ENCODE measurements around the gene NTRK2. TPM values are rescaled to one million over a fixed set of nuclear protein-coding genes. Genes with fewer than 3 reads are reported as not detected.

NTRK2 gene
- total RNA-seq, 1 experiment from 2014 or later = not detected

DNA sequence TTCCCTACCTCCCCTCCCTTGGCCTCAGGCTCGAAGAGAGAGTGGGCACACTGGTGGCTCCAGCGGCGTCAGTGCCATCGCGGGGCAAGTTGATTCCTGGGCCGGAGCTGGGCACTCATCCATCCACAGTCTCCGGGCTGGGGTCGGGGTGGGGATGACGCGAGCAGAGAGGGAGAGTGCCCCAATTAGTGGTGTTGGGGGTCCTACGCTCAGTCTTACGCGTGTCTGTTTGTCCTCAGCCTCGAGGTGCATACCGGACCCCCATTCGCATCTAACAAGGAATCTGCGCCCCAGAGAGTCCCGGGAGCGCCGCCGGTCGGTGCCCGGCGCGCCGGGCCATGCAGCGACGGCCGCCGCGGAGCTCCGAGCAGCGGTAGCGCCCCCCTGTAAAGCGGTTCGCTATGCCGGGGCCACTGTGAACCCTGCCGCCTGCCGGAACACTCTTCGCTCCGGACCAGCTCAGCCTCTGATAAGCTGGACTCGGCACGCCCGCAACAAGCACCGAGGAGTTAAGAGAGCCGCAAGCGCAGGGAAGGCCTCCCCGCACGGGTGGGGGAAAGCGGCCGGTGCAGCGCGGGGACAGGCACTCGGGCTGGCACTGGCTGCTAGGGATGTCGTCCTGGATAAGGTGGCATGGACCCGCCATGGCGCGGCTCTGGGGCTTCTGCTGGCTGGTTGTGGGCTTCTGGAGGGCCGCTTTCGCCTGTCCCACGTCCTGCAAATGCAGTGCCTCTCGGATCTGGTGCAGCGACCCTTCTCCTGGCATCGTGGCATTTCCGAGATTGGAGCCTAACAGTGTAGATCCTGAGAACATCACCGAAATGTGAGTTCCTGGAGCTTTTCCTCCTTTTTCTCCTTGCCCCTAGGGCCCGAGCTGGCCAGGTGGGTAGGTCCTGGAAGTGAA is 861 bp downstream of the NTRK2 start:
- DNase-seq = peak; percentile 87
- Histone ChIP-seq H3K36me3 (replicated peaks; ENCODE audit: control insufficient read depth, insufficient read depth, low read length) (no peaks in the 10 kb centered on the region), H3K27me3 (ENCODE audit: control insufficient read depth, insufficient read depth, low read length) (peaks cover 52% of the 10 kb centered on the region), H3K4me3 (ENCODE audit: insufficient read depth, low read depth, low read length) (peak overlapping the region; percentile 36)

DNA sequence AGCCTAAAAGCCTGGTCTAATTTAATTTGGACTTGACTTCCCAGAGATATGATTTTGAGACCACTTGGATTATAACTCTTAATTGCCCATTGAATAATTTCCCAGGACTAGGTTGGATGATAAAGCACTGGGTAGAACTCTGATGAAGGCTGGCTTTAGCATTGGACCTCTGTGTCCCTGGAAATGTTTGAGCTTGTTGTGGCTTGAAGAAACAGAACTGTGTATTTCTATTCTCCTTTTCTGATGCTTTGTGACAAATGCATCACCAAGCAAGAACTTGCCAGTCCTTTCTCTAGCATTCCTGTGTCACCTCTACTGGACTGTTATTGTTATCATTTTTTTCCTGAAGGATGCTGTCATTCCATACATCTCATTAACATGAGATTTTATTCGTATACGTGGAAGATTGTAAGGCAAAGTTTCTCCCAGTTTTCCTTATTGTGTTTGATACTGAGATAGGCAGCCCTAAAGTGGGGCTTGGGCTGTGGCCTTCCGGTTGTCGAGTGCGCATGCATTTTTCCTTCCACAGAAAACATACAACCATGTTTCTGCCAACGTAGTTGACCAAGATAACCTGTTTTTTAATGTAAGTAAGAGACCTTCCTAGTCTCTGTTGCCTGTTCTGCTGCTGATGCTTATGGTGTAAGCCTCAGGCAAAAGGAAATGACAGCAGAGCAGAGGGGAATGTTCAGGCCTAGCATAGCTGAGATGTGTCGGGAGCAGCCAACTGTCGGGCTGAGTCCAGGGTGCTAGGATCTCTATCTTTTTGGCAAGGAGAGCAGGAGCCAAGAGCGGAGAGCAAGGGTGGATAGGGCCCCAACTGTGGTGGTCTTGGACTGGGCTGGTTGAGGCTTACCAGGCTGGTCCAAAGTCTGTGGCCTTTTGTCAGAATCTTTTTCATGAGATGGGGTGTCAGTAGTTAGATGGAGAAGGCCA is 2.3 kb downstream of the NTRK2 start:
- no peak overlapping the region for H3K4me3 ChIP-seq (ENCODE audit: insufficient read depth, low read depth, low read length)
- no peaks in the 10 kb centered on the region for H3K36me3 ChIP-seq (replicated peaks; ENCODE audit: control insufficient read depth, insufficient read depth, low read length)
- peaks cover 52% of the 10 kb centered on the region for H3K27me3 ChIP-seq (ENCODE audit: control insufficient read depth, insufficient read depth, low read length)
- DNase-seq = no peak

DNA sequence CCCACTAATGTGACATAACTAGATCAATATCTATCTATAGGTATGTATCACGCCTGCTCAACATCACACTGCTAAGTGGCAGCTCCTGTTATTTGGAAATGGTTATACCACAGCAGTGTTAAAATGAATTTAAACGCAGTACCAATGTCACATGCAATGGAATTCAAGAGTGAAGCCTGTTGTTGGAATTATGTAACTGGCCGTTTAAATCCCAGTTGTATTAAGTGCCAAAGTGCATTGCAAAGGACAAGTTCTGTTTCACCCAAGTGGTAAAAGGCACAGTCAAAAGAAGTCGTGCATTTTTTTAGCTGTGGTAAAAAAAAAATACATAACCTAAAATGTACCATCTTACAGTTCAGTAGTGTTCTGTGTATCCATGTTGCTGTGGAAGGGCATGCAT is 4.3 kb downstream of the NTRK2 start:
- Histone ChIP-seq H3K36me3 (replicated peaks; ENCODE audit: control insufficient read depth, insufficient read depth, low read length) (no peaks in the 10 kb centered on the region), H3K4me3 (ENCODE audit: insufficient read depth, low read depth, low read length) (no peak overlapping the region), H3K27me3 (ENCODE audit: control insufficient read depth, insufficient read depth, low read length) (peaks cover 35% of the 10 kb centered on the region)
- no peak for DNase-seq

GRCh38 chr9:84677080-84677479 is 7.6 kb downstream of the NTRK2 start:
- no peak overlapping the region for H3K4me3 ChIP-seq (ENCODE audit: insufficient read depth, low read depth, low read length)
- H3K27me3 ChIP-seq (ENCODE audit: control insufficient read depth, insufficient read depth, low read length) = peaks cover 2% of the 10 kb centered on the region
- H3K36me3 ChIP-seq (replicated peaks; ENCODE audit: control insufficient read depth, insufficient read depth, low read length) = no peaks in the 10 kb centered on the region
- no peak for DNase-seq

- DNase-seq = no peak
- Histone ChIP-seq H3K36me3 (replicated peaks; ENCODE audit: control insufficient read depth, insufficient read depth, low read length) (no peaks in the 10 kb centered on the region), H3K4me3 (ENCODE audit: insufficient read depth, low read depth, low read length) (no peak overlapping the region), H3K27me3 (ENCODE audit: control insufficient read depth, insufficient read depth, low read length) (no peaks in the 10 kb centered on the region)
These were observed 10.0 kb downstream of the NTRK2 start for GRCh38 chr9:84679571-84679970.

- DNase-seq = no peak
- H3K4me3 ChIP-seq (ENCODE audit: insufficient read depth, low read depth, low read length) = no peak overlapping the region
- no peaks in the 10 kb centered on the region for H3K36me3 ChIP-seq (replicated peaks; ENCODE audit: control insufficient read depth, insufficient read depth, low read length)
- no peaks in the 10 kb centered on the region for H3K27me3 ChIP-seq (ENCODE audit: control insufficient read depth, insufficient read depth, low read length)
These were observed 12.2 kb downstream of the NTRK2 start for GRCh38 chr9:84681516-84682285.

- DNase-seq = no peak
- H3K36me3 ChIP-seq (replicated peaks; ENCODE audit: control insufficient read depth, insufficient read depth, low read length) = no peaks in the 10 kb centered on the region
- no peaks in the 10 kb centered on the region for H3K27me3 ChIP-seq (ENCODE audit: control insufficient read depth, insufficient read depth, low read length)
- H3K4me3 ChIP-seq (ENCODE audit: insufficient read depth, low read depth, low read length) = no peak overlapping the region
These were observed 16.5 kb downstream of the NTRK2 start for GRCh38 chr9:84686068-84686467.

DNA sequence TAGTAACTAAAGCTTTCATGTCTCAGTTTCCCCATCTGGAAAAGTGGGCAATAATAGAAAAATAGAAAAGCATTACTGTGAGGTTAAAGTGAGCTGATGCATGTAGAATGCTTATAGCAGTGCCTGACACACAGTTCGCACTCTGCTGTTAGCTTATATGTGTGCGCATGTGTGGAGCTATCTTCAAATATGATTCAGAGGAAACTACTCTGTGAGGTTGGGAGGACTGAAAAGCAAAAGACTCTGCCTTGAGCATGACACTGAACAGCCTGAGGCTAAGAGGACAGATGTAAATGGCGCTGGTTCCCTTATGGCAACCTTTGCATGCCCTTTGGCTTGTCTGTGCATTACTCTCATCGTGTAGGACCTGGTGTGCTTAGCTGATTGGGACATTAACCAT is 19.4 kb downstream of the NTRK2 start:
- Histone ChIP-seq H3K4me3 (ENCODE audit: insufficient read depth, low read depth, low read length) (no peak overlapping the region), H3K27me3 (ENCODE audit: control insufficient read depth, insufficient read depth, low read length) (no peaks in the 10 kb centered on the region), H3K36me3 (replicated peaks; ENCODE audit: control insufficient read depth, insufficient read depth, low read length) (no peaks in the 10 kb centered on the region)
- DNase-seq = no peak

DNA sequence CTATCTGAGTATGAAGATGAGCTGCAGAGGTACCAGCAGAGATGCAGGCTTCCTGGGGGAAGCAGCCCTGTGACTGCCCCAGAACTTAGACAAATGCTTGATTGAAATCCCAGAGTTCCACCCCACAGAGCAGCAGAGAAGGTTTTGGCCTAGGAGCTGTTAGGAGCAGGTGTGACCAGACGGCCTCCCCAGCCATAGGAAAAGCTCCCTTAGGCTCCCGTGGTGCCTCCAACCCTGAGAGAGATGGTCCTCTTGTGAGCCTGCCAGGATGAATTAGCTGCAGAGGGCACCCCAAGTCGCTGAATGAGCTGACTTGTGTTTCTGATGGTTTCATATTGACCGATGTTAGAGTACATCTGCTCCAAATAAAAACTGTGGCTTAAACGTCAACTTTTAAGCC is 22.1 kb downstream of the NTRK2 start:
- no peak overlapping the region for H3K4me3 ChIP-seq (ENCODE audit: insufficient read depth, low read depth, low read length)

GRCh38 chr9:84694248-84694647 is 24.7 kb downstream of the NTRK2 start:
- Histone ChIP-seq H3K4me3 (ENCODE audit: insufficient read depth, low read depth, low read length) (no peak overlapping the region), H3K36me3 (replicated peaks; ENCODE audit: control insufficient read depth, insufficient read depth, low read length) (no peaks in the 10 kb centered on the region), H3K27me3 (ENCODE audit: control insufficient read depth, insufficient read depth, low read length) (no peaks in the 10 kb centered on the region)
- DNase-seq = peak; percentile 22

More for the DNA sequence above, 22.1 kb downstream of the NTRK2 start:
- Histone ChIP-seq H3K27me3 (ENCODE audit: control insufficient read depth, insufficient read depth, low read length) (no peaks in the 10 kb centered on the region), H3K36me3 (replicated peaks; ENCODE audit: control insufficient read depth, insufficient read depth, low read length) (no peaks in the 10 kb centered on the region)
- DNase-seq = no peak

GRCh38 chr9:84697042-84697441 is 27.5 kb downstream of the NTRK2 start:
- Histone ChIP-seq H3K27me3 (ENCODE audit: control insufficient read depth, insufficient read depth, low read length) (no peaks in the 10 kb centered on the region), H3K4me3 (ENCODE audit: insufficient read depth, low read depth, low read length) (no peak overlapping the region), H3K36me3 (replicated peaks; ENCODE audit: control insufficient read depth, insufficient read depth, low read length) (no peaks in the 10 kb centered on the region)
- DNase-seq = no peak

DNA sequence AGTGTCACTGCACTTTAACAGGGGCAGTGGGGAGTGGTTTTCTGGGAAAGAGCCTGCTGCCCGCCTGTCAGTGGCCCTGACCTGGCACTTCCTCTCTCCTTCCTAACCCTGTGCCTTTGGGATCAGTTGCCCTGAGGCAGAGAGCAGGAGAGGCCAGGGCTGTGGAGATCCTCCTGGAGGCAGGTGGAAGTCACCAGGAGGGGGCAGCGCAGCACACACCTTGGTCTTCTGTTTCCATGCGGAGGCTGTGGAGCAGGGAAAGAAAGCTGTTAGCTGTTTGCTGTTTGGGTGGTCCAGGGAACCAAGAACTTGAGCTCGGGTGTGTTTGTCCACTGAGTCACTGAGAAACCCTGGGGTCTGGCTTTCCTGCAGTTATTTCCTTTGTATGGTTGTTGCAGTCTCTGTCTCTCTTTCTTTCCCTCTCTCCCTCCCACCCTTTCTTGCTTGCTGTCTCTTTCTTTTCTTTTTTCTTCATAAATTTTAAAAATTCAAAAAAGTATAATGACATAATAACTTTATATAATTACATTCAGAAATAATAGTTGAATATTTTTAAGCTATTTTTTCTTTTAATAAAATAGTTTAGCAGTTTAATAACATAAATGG is 28.1 kb downstream of the NTRK2 start:
- H3K27me3 ChIP-seq (ENCODE audit: control insufficient read depth, insufficient read depth, low read length) = no peaks in the 10 kb centered on the region
- no peak overlapping the region for H3K4me3 ChIP-seq (ENCODE audit: insufficient read depth, low read depth, low read length)
- DNase-seq = peak; percentile 74
- no peaks in the 10 kb centered on the region for H3K36me3 ChIP-seq (replicated peaks; ENCODE audit: control insufficient read depth, insufficient read depth, low read length)

- Histone ChIP-seq H3K4me3 (ENCODE audit: insufficient read depth, low read depth, low read length) (no peak overlapping the region), H3K36me3 (replicated peaks; ENCODE audit: control insufficient read depth, insufficient read depth, low read length) (no peaks in the 10 kb centered on the region), H3K27me3 (ENCODE audit: control insufficient read depth, insufficient read depth, low read length) (no peaks in the 10 kb centered on the region)
- no peak for DNase-seq
These were observed 28.8 kb downstream of the NTRK2 start for GRCh38 chr9:84698323-84698722.

DNA sequence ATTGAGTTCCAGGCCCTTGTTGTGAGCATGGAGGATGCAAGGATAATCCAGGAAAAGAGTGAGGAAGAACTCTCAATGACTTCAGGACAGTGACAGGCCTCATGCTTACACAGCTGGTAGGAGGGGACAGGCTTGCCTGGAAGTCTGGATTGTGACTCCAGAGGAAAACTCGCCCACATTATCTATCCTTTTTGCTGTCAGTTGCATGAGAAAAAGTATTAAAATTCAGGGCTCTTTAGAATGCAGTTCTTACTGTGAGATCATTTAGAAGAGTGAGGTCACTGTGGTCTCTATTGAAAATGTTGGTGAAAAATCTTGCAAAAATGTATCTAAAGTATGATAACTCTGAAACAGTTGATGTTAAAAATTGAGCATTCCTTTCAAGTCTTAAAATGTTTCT is 30.5 kb downstream of the NTRK2 start:
- Histone ChIP-seq H3K4me3 (ENCODE audit: insufficient read depth, low read depth, low read length) (no peak overlapping the region), H3K36me3 (replicated peaks; ENCODE audit: control insufficient read depth, insufficient read depth, low read length) (no peaks in the 10 kb centered on the region), H3K27me3 (ENCODE audit: control insufficient read depth, insufficient read depth, low read length) (no peaks in the 10 kb centered on the region)
- DNase-seq = no peak
